ENCODE measurements around the gene LGALS7B. TPM values are rescaled to one million over a fixed set of nuclear protein-coding genes. Genes with fewer than 3 reads are reported as not detected.

The LGALS7B gene
- total and polyA plus RNA-seq, 2 of the 4 experiments (the other 2 are of a cell fraction), result not detected

DNA sequence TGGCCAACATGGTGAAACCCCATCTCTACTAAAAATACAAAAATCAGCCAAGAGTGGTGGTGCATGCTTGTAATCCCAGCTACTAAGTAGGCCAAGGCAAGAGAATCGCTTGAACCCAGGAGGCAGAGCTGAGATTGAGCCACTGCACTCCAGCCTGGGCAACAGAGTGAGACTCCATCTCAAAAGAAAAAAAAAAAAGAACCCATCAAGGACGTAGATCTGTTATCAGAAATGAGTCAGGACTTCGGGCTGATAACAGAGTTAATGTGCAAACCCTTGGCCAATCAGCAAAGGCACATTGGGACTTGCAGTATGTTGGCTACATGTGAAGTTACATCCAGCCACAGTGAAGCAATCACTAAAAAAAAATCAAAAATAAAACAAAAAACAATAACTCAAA lies 4.8 kb upstream of the LGALS7B start:
- peak; percentile 72 for TF ChIP-seq CEBPB (IDR thresholded peaks at IDR 0.05; ENCODE audit: low read depth, low read length)
- no peak for TF ChIP-seq NFE2L2 (IDR thresholded peaks at IDR 0.05; ENCODE audit: low read depth, low read length)
- TF ChIP-seq MAFK (IDR thresholded peaks at IDR 0.05; ENCODE audit: low read depth, low read length), result no peak
- 0 out of 2 replicates have a peak, but pooled peaks have one; percentile 5 for TF ChIP-seq FOS (IDR thresholded peaks at IDR 0.05; ENCODE audit: low read depth, low read length)
- no peak overlapping the region for H3K4ac ChIP-seq (ENCODE audit: low read depth, low read length)
- no peak overlapping the region for H2BK20ac ChIP-seq (ENCODE audit: low read depth, low read length)
- H3K27me3 ChIP-seq (ENCODE audit: control insufficient read depth, insufficient read depth, low read length), result peaks cover 14% of the 10 kb centered on the region
- CTCF ChIA-PET, result no interaction called here
- H3K4me3 ChIP-seq (ENCODE audit: insufficient read depth, low read depth, low read length), result no peak overlapping the region
- H3K14ac ChIP-seq (replicated peaks; ENCODE audit: low read depth, low read length), result no peak overlapping the region
- H3K9me3 ChIP-seq (ENCODE audit: control insufficient read depth, insufficient read depth, low read length), result no peaks in the 10 kb centered on the region
- no peak overlapping the region for H2AK9ac ChIP-seq (replicated peaks; ENCODE audit: low read depth, low read length, poor library complexity)
- H2BK5ac ChIP-seq (ENCODE audit: low read depth, low read length, poor library complexity, severe bottlenecking), result no peak overlapping the region
- no peak overlapping the region for H2BK120ac ChIP-seq (ENCODE audit: low read depth, low read length)
- no peak overlapping the region for H3K4me2 ChIP-seq (ENCODE audit: low read depth, low read length)
- H4K20me1 ChIP-seq (ENCODE audit: insufficient read depth, low read length), result no peaks in the 10 kb centered on the region
- intact Hi-C loops (cut with micrococcal nuclease), result no loop called here
- POLR2A ChIA-PET (ENCODE audit: unreplicated experiment), result no interaction called here
- no peak for ATAC-seq (ENCODE audit: low read depth)
- H3K36me3 ChIP-seq (ENCODE audit: control insufficient read depth, insufficient read depth, low read length), result no peaks in the 10 kb centered on the region
- no peak overlapping the region for H4K5ac ChIP-seq (ENCODE audit: low read depth, low read length)
- no peak overlapping the region for H3K9ac ChIP-seq (ENCODE audit: low read depth, low read length)
- H3K79me1 ChIP-seq (ENCODE audit: low read depth in 1 of 2, low read length in 2 of 2), result no peaks in the 10 kb centered on the region
- no peak overlapping the region for H2AFZ ChIP-seq (replicated peaks; ENCODE audit: low read length, poor library complexity)
- peak; percentile 46 for DNase-seq
- no peak overlapping the region for H3K18ac ChIP-seq (ENCODE audit: low read depth, low read length)
- H3K23ac ChIP-seq (ENCODE audit: low read depth, low read length), result no peak overlapping the region
- no peak overlapping the region for H4K8ac ChIP-seq (ENCODE audit: low read depth in 2 of 2, low read length in 2 of 2)
- H3K27ac ChIP-seq (ENCODE audit: insufficient read depth, low read length), result no peak overlapping the region
- dilution Hi-C loops (cut with HindIII; ENCODE audit: low sequenced_read_pairs, unreplicated experiment), result no loop called here
- no CpG with 5 or more reads among the region's 3 CpGs for WGBS, 2 experiments (ENCODE audit: extremely low coverage in 2 of 2, insufficient read length in 1 of 2)
- BruUV-seq (replicated peaks), result no TSS peak
- no peak overlapping the region for H2BK15ac ChIP-seq (ENCODE audit: low read depth, low read length)
- in situ Hi-C loops (cut with MboI; ENCODE audit: low sequenced_read_pairs), result no loop called here
- no peak overlapping the region for H3K56ac ChIP-seq (ENCODE audit: extremely low read depth, insufficient read depth, low read length)
- H4K91ac ChIP-seq (ENCODE audit: insufficient read depth, low read depth, low read length), result no peak overlapping the region
- no peaks in the 10 kb centered on the region for H3K9me1 ChIP-seq (ENCODE audit: insufficient read depth, low read length)
- H3K4me1 ChIP-seq (ENCODE audit: control insufficient read depth, insufficient read depth, low read length), result no peaks in the 10 kb centered on the region
- no peak overlapping the region for H2AK5ac ChIP-seq (ENCODE audit: low read depth, low read length)
